22Rv1 (cell line): Measurements from ENCODE around the gene TEX11.

Experiments used
- CTCF ChIP-seq: fragments of 450-650 bp; IDR thresholded peaks from 2 replicates; pipeline ENCODE4 v1.5.1; 2017; ENCODE audit warnings: mild to moderate bottlenecking
- ZFX ChIP-seq: fragments of 450-650 bp; IDR thresholded peaks from 2 replicates; pipeline ENCODE4 v1.6.1; 2017; ENCODE audit warnings: antibody characterized with exemption, borderline replicate concordance

GRCh38 chrX:70901465-70901864 is 7.0 kb downstream of the TEX11 start:
- no peak for TF ChIP-seq CTCF
- no peak for TF ChIP-seq ZFX
